NB4 (cell line): ENCODE measurements around the gene MASP1.
A peak's percentile ranks its signal among the peaks of the same experiment; 100 is the strongest.

ENCODE experiments used
- DNase-seq: peaks from one replicate; pipeline ENCODE4 v3.0.0; 2010; ENCODE audit warnings: low read depth
- H3K4me3 ChIP-seq: one replicate; pipeline ENCODE4 v1.5.1; 2011; ENCODE audit warnings: mild to moderate bottlenecking, low read depth, low read length, moderate library complexity
- MYC ChIP-seq: IDR thresholded peaks from 2 replicates; pipeline ENCODE4 v1.6.1; 2011; ENCODE audit warnings: low read depth, low read length
- POLR2A ChIP-seq: IDR thresholded peaks from 2 replicates; pipeline ENCODE4 v1.6.1; 2011; ENCODE audit warnings: mild to moderate bottlenecking; ENCODE audit not compliant: insufficient read length; ENCODE audit errors: extremely low read depth
- TF ChIP-seq, protein P1 (sequence below): IDR thresholded peaks from 2 replicates; pipeline ENCODE4 v1.6.1; 2011; ENCODE audit warnings: low read depth, low read length
- TF ChIP-seq, protein P2 (sequence below): IDR thresholded peaks from one replicate; pipeline ENCODE4 v1.5.1; 2012; ENCODE audit warnings: low read depth, low read length

The MASP1 gene

DNA sequence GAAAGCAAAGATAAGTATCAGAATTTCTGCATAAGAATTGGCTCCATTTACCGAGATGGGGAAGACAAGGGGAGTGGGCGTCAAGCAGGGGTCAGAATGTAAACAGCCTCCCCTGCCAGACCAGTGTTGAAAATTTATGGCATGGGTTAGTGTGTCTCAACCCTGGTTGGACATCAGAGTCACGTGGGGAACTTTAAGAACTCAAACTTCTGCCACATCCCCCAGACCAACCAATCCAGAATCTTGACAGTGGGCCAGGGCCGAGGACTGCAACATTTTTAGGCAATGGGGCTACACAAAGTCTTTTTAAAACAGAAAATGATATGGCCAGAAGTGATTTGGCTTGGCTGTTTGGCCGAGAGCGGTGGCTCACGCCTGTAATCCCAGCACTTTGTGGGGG is 14.3 kb upstream of the MASP1 start:
- TF ChIP-seq MYC (no peak), POLR2A (no peak)
- TF ChIP-seq, protein P1, sequence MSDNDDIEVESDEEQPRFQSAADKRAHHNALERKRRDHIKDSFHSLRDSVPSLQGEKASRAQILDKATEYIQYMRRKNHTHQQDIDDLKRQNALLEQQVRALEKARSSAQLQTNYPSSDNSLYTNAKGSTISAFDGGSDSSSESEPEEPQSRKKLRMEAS = no peak
- TF ChIP-seq, protein P2, sequence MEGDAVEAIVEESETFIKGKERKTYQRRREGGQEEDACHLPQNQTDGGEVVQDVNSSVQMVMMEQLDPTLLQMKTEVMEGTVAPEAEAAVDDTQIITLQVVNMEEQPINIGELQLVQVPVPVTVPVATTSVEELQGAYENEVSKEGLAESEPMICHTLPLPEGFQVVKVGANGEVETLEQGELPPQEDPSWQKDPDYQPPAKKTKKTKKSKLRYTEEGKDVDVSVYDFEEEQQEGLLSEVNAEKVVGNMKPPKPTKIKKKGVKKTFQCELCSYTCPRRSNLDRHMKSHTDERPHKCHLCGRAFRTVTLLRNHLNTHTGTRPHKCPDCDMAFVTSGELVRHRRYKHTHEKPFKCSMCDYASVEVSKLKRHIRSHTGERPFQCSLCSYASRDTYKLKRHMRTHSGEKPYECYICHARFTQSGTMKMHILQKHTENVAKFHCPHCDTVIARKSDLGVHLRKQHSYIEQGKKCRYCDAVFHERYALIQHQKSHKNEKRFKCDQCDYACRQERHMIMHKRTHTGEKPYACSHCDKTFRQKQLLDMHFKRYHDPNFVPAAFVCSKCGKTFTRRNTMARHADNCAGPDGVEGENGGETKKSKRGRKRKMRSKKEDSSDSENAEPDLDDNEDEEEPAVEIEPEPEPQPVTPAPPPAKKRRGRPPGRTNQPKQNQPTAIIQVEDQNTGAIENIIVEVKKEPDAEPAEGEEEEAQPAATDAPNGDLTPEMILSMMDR = no peak
- no peak for DNase-seq
- H3K4me3 ChIP-seq = no peak overlapping the region

DNA sequence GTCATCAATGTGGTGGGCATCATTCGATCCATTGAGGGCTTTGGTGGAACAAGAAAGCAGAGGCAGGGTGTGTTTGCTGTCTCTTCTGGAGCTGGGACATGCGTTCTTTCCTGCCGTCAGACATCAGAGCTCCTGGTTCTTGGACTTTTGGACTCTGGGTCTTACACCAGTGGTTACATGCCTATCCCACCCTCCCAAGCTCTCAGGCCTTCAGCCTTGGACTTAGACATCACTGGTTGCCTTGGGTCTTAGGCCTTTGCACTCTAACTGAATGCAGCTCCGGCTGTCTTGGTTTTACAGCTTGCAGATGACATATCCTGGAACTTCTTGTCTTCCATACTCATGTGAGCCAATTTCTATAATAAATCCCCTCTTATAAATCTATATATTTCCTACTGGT is 8.1 kb upstream of the MASP1 start:
- no peak for TF ChIP-seq POLR2A
- TF ChIP-seq, protein P1 = no peak
- TF ChIP-seq, protein P2 = no peak
- no peak for TF ChIP-seq MYC
- H3K4me3 ChIP-seq = no peak overlapping the region
- DNase-seq = no peak

DNA sequence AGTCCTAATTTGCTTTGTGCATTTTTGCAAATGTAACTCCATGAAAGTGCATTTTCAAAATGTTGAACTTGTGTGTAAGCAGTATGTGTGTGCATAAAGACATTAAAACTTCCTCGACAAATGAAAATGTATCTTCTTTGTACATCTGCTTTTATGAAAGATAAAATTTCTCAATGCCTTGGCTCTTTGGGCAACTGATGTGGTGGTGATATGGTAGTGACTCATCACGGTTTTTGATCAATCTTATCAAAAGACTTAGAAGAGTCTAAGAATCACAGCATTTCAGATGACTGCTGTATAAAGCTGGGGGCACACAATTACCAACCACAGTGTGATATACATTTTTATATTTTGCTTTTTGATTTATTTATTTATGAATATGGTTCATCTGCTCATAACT is 5.4 kb upstream of the MASP1 start:
- DNase-seq = no peak
- H3K4me3 ChIP-seq = no peak overlapping the region
- TF ChIP-seq, protein P2 = no peak
- TF ChIP-seq MYC (no peak), POLR2A (no peak)
- TF ChIP-seq, protein P1 = no peak

DNA sequence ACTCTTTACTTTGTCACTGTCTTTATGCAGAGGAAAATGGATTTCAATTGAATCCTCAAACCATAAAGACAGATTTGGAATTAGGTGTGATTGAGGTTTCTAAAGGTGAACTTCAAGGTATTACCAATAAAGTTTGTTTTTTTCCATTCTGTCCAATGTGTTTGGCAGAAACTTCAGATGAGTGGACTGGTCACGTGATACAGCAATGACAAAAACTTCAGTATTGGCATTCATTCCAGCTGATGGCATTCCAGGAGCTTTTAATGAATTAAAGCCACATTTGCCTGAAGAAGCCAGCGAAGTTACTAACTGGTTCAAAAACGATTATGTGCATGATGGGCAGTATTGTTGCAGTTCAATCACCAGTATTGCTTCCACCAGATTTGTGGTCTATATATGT is 4.5 kb upstream of the MASP1 start:
- H3K4me3 ChIP-seq = no peak overlapping the region
- TF ChIP-seq, protein P2 = no peak
- TF ChIP-seq, protein P1 = no peak
- no peak for TF ChIP-seq MYC
- no peak for TF ChIP-seq POLR2A
- DNase-seq = no peak

DNA sequence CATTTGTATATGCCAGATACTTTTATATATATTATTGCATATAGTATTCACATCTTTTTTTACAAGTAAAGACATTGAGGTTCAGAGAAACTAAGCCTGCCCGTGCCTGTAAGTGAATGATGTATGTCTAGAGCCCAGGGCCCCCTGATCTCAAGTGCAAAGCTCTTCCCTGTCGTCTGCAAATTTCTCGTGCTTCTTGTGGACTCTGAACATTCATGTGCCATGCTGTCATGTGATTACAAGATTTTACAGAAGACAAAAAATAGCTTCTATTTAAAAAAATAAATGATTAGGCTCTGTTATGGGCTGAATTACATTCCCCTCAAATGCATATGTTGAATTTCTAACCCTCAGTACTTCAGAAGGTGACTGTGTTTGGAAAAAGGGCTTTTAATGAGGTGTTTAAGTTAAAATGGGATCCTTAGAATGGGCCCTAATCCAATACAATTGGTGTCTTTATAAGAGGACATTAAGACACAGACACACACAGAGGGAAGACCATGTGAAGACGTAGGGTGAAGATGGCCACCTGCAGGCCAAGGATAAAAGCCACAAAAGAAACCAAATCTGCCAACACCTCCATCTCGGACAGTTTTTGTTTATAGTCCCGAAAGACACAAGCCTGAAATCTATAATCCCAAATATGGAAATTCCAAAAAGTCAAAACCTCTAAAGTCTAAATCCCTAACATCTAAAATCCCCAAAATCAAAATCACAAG is 3.9 kb upstream of the MASP1 start:
- no peak for DNase-seq
- no peak overlapping the region for H3K4me3 ChIP-seq
- TF ChIP-seq POLR2A (no peak), MYC (no peak)
- TF ChIP-seq, protein P1 = no peak
- TF ChIP-seq, protein P2 = peak; percentile 1
